Measurements from ENCODE around the gene GOSR1. TPM values are rescaled to one million over a fixed set of nuclear protein-coding genes. Genes with fewer than 3 reads are reported as not detected.
A peak's percentile ranks its signal among the peaks of the same experiment; 100 is the strongest.
"Not testable (repeated sequence)": the region's sequence is repeated elsewhere in the genome, so short reads cannot be mapped to it uniquely, and the experiment has no call there.

Gene GOSR1
- total and polyA plus RNA-seq, 11 donors, result 8.9 to 39.7 (median 29.8) TPM

DNA sequence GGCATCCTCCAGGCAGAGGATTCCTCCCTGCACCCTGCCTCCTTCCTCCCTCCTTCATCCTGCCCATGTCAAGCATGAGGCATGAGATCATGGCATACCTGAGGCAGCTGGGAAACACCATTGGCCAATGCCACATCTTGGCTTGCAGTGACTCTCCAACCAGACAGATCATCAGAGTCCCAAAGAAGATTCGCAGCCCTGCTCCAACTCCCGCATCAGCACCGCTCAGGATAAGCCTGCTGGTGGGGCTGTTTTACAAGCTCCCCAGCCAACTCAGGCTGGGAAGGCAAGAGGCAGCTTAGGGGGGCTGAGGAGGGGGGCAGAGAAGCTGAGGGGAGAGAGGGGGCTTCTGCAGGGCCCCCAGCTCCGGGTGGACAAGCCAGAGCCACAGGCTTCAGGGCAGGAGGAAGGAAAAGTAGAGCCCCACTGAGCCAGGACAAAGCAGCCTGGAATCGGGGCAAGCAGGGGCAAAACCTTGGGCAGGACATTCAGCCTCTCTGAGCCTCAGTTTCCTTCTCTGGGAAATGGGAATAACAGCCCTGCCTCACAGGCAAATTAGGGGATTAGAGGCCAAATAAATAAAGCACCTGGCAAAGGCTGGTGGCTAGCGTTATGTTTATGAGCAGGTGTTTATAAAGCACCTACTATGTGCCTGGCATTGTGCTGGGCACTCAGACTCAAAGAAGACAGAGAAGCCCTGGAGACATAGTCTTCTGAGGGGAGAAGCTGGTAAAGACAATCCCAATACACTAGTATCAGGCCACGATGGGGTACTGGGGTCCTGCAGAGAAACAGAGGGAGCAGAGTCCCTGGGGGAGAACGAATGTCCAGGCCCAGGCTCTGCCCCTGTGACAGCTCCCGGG is 88.1 kb downstream of the GOSR1 start:
- no peaks in the 10 kb centered on the region for H3K9me3 ChIP-seq
- H3K36me3 ChIP-seq, result no peaks in the 10 kb centered on the region
- no peak for DNase-seq
- H3K27me3 ChIP-seq, result peaks cover 0 to 7% (median 0%) of the 10 kb centered on the region in 9 donors
- ATAC-seq, result no peak
- WGBS, 4 donors, result 48 to 53% (median 51%) methylated on average over 7 to 9 of the region's 9 CpGs
- TF ChIP-seq, protein P1, sequence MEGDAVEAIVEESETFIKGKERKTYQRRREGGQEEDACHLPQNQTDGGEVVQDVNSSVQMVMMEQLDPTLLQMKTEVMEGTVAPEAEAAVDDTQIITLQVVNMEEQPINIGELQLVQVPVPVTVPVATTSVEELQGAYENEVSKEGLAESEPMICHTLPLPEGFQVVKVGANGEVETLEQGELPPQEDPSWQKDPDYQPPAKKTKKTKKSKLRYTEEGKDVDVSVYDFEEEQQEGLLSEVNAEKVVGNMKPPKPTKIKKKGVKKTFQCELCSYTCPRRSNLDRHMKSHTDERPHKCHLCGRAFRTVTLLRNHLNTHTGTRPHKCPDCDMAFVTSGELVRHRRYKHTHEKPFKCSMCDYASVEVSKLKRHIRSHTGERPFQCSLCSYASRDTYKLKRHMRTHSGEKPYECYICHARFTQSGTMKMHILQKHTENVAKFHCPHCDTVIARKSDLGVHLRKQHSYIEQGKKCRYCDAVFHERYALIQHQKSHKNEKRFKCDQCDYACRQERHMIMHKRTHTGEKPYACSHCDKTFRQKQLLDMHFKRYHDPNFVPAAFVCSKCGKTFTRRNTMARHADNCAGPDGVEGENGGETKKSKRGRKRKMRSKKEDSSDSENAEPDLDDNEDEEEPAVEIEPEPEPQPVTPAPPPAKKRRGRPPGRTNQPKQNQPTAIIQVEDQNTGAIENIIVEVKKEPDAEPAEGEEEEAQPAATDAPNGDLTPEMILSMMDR (IDR thresholded peaks at IDR 0.05), result no peak
- TF ChIP-seq POLR2A (IDR thresholded peaks at IDR 0.05), result no peak
- no peak overlapping the region for H3K4me3 ChIP-seq
- H3K27ac ChIP-seq, result no peak overlapping the region
- H3K4me1 ChIP-seq, result peaks cover 0 to 6% (median 0%) of the 10 kb centered on the region in 12 donors
- intact Hi-C loops (cut with DNase I), result no loop called here

DNA sequence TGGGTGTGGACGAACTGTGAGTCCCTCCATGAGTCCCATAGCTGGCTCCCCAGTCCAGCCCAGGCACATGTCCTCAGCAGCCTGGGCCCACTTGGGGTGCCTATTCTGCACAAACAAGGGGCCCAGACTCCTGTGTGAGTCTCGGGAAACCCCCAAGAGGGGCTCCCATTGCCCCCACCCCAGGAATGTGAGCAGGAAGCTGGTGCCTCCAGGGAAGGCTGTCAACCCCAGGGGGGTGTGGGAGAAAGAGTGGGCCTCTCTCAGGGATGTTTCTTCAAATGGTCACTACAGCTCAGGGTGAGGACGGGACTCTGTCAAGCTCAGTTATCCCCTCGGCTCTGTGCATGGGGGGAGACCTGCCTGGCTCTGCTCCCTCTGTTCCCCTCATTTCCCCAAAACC is 88.9 kb downstream of the GOSR1 start:
- 41 to 67% (median 48%) methylated on average over 3 to 4 of the region's 4 CpGs for WGBS, 4 donors

DNA sequence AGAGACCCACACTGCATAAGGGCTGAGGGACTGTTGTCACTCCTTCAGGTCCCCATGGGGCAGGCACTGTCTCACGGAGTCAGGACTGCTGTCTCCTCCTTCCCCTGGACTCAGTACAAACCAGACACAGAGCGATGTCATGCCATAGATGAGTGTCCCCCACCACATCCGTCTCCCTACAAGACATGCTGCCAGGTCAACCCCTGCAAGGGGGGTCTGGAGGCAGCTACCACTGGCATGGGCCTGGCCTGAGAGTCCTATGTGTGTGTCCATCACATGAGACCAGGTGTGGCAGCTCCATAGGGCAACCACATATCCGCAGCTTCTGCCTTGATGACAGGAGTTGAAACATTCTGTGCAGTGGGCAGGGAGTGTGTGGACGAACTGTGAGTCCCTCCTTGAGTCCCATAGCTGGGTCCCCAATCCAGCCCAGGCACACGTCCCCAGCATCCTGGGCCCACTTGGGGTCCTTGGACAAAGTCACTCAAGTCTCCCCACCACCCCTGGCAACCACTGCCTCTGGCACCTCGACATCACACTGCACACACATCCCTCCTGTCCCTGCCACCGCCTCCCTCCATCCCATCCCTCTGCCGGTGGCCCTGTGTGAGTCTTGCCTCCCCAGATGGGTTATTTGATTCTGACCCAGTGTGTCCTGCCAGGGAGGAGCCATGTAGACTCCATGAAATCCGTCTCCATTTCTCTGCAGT is 89.5 kb downstream of the GOSR1 start:
- H3K27ac ChIP-seq; H3K4me1 ChIP-seq; H3K27me3 ChIP-seq; H3K9me3 ChIP-seq; H3K4me3 ChIP-seq; intact Hi-C loops (cut with DNase I); DNase-seq; H3K36me3 ChIP-seq: not testable (repeated sequence)
- WGBS, 4 donors, result 78 to 85% (median 80%) methylated on average over 7 to 10 of the region's 10 CpGs
- peak in 1 of 4 donors; percentile 22 for ATAC-seq

More for the DNA sequence above, 88.9 kb downstream of the GOSR1 start:
- DNase-seq; H3K4me1 ChIP-seq; H3K4me3 ChIP-seq; intact Hi-C loops (cut with DNase I); H3K36me3 ChIP-seq; H3K27me3 ChIP-seq; H3K27ac ChIP-seq; H3K9me3 ChIP-seq; ATAC-seq: not testable (repeated sequence)

DNA sequence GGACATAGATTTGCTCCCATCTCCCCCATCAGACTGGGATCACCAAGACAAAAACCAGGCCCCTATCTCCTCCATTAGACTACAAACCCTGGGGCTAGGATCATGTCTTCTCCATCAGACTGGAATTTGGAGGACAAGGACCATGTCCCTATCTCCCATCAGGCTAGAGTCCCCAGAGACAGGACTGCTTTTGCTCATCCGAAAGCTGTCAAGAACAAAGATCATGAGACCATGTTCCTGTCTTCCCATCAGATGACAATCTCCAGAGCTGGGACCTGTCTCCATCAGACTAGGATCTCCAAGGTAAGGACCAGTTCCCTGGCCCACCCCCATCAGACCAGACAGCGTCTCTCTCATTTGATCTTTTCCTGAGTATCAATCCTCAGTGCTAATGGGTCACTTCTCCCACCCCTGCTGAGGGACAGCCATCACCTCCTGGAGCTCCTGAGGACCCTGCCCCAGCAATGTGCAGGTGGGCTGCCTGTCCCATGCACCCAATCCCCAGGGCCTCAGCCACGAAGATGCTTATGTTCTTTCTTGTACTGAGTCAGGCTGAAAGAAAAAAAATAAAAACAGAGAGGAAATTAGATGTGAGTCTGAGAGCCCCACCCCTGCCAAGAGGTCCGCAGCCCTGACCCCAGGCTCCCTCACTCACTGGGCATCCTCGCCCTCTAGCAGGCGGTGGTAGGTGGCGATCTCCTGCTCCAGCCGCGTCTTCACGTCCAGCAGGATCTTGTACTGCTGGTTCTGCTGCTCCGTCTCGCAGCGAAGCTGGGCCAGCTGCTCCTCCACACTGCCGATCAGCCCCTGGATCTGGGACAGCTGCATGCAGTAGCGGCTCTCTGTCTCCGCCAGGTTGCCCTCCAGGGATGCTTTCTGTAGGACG is 90.3 kb downstream of the GOSR1 start:
- H3K4me1 ChIP-seq, result peaks cover 0 to 6% (median 0%) of the 10 kb centered on the region in 12 donors
- DNase-seq (no peak), ATAC-seq (no peak)
- no peaks in the 10 kb centered on the region for H3K9me3 ChIP-seq
- intact Hi-C loops (cut with DNase I), result no loop called here
- H3K4me3 ChIP-seq, result no peak overlapping the region
- TF ChIP-seq, protein P1 (IDR thresholded peaks at IDR 0.05), result no peak
- TF ChIP-seq POLR2A (IDR thresholded peaks at IDR 0.05), result no peak
- WGBS, 4 donors, result 71 to 87% (median 82%) methylated on average over 7 to 17 of the region's 17 CpGs
- peaks cover 0 to 7% (median 0%) of the 10 kb centered on the region in 9 donors for H3K27me3 ChIP-seq
- no peaks in the 10 kb centered on the region for H3K36me3 ChIP-seq
- no peak overlapping the region for H3K27ac ChIP-seq
